OCI-LY7 (cell line): Measurements from ENCODE around the gene BCAS4. TPM values are rescaled to one million over a fixed set of nuclear protein-coding genes. Genes with fewer than 3 reads are reported as not detected.

Source experiments
- BruUV-seq: library from RNA; stranded (reverse); fragments of 400-500 nt; replicated peaks from 2 replicates; lab custom pipeline; 2021; lab: Mats Ljungman, UMichigan
- CTCF ChIA-PET: fragments of 300-600 bp; sonication (Branson Sonifier 250); formaldehyde crosslinking; loops from one replicate; lab custom pipeline; 2022; ENCODE audit warnings: antibody characterized with exemption; ENCODE audit not compliant: unreplicated experiment; lab: Charles Lee
- POLR2A ChIA-PET: fragments of 300-600 bp; sonication (Branson Sonifier 250); formaldehyde crosslinking; loops from one replicate; lab custom pipeline; 2022; ENCODE audit warnings: antibody characterized with exemption; lab: Charles Lee
- DNase-seq: peaks from one replicate; pipeline ENCODE4 v3.0.0-alpha.2; 2015; ENCODE audit warnings: low spot score
- H2AFZ ChIP-seq: fragments of 200-600 bp; sonication (generic), shearing (Covaris generic); 2 replicates; pipeline ENCODE4 v1.6.1; 2014; ENCODE audit warnings: mild to moderate bottlenecking, antibody characterized with exemption, low read length, moderate library complexity
- H3K27ac ChIP-seq: fragments of 200-600 bp; sonication (generic); 2 replicates; pipeline ENCODE4 v1.5.1; 2014; ENCODE audit warnings: mixed run types, low read depth, mild to moderate bottlenecking, moderate library complexity, low read length, inconsistent platforms; ENCODE audit not compliant: poor library complexity, severe bottlenecking
- H3K36me3 ChIP-seq: fragments of 200-600 bp; sonication (generic); 2 replicates; pipeline ENCODE4 v1.6.1; 2014; ENCODE audit warnings: mild to moderate bottlenecking, antibody characterized with exemption, low read length, moderate library complexity, mixed read lengths; ENCODE audit not compliant: insufficient read depth
- H3K4me1 ChIP-seq: fragments of 200-600 bp; sonication (generic); 2 replicates; pipeline ENCODE4 v1.5.1; 2014; ENCODE audit warnings: mild to moderate bottlenecking, low read length; ENCODE audit not compliant: insufficient read depth, poor library complexity, severe bottlenecking
- H3K4me2 ChIP-seq: fragments of 200-600 bp; sonication (generic); 2 replicates; pipeline ENCODE4 v1.6.1; 2014; ENCODE audit warnings: mild to moderate bottlenecking, low read length
- H3K4me3 ChIP-seq: fragments of 200-600 bp; sonication (generic); 2 replicates; pipeline ENCODE4 v1.5.1; 2014; ENCODE audit warnings: mild to moderate bottlenecking, low read depth, low read length; ENCODE audit not compliant: poor library complexity, severe bottlenecking
- H3K79me2 ChIP-seq: fragments of 200-600 bp; sonication (generic); 2 replicates; pipeline ENCODE4 v1.6.1; 2016; ENCODE audit warnings: low read depth, mild to moderate bottlenecking, low read length, moderate library complexity, mixed read lengths; ENCODE audit not compliant: insufficient read depth
- H3K9me2 ChIP-seq: fragments of 200-600 bp; sonication (generic); 2 replicates; pipeline ENCODE4 v1.6.1; 2016; ENCODE audit warnings: mild to moderate bottlenecking, low read length, mixed read lengths; ENCODE audit not compliant: insufficient read depth
- H3K9me3 ChIP-seq: fragments of 200-600 bp; sonication (generic); 2 replicates; pipeline ENCODE4 v1.6.1; 2014; ENCODE audit warnings: mild to moderate bottlenecking, mixed run types, low read length, mixed read lengths
- H4K20me1 ChIP-seq: fragments of 200-600 bp; sonication (generic); 2 replicates; pipeline ENCODE4 v1.6.1; 2014; ENCODE audit warnings: mild to moderate bottlenecking, antibody characterized with exemption, low read length, moderate library complexity, mixed read lengths; ENCODE audit not compliant: insufficient read depth
- EZH2phosphoT487 ChIP-seq: fragments of 200-600 bp; sonication (generic); IDR thresholded peaks from 2 replicates; pipeline ENCODE4 v1.6.1; 2018; ENCODE audit warnings: low read depth, borderline replicate concordance, mild to moderate bottlenecking, mixed run types, antibody characterized with exemption, low read length, moderate library complexity, mixed read lengths
- intact Hi-C: fragments of 100-400 bp; cut with micrococcal nuclease; formaldehyde crosslinking; loops from one replicate; pipeline ENCODE4 v1.10.0; 2022; ENCODE audit not compliant: unreplicated experiment
- total RNA-seq, 2 experiments: library from RNA; depleted of rRNA in 1 of 2; stranded (reverse); fragments of >200 nt in 1 of 2; shearing (Covaris generic) in 1 of 2; gene quantifications; 2 replicates each; pipeline ENCODE4 v1.2.3, GENCODE V29; 2014 to 2022
- TF ChIP-seq, protein P1 (sequence below): fragments of 200-600 bp; sonication (generic); conservative IDR thresholded peaks from 2 replicates; pipeline ENCODE4 v1.5.1; 2014; ENCODE audit warnings: mild to moderate bottlenecking, antibody characterized with exemption, low read length, moderate library complexity, mixed read lengths

Gene BCAS4
- total RNA-seq, 2 experiments from 2014 or later, result 173 to 181 TPM

DNA sequence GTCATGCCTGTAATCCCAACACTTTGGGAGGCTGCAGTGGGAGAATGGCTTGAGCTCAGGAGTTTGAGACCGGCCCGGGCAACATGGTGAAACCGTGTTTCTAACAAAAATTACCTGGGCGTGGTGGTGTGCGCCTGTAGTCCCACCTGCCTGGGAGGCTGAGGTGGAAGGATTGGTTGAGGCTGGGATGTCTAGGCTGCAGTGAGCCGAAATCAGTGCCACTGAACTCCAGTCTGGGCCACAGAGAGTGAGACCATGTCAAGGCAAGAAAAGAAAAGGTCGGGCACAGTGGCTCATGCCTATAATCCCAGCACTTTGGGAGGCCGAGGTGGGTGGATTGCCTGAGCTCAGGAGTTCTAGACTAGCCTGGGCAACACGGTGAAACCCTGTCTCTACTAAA is 8.2 kb upstream of the BCAS4 start:
- H3K36me3 ChIP-seq, result no peaks in the 10 kb centered on the region
- H3K27ac ChIP-seq, result no peak overlapping the region
- H3K4me3 ChIP-seq, result no peak overlapping the region
- peaks cover 24% of the 10 kb centered on the region for H3K4me1 ChIP-seq
- intact Hi-C loops, result loop anchor here (10.0 kb wide), 1 partner anchor 122 kb away; no protein-coding TSS in a partner anchor
- ChIA-PET POLR2A (no interaction called here), CTCF (interaction anchor here (0.6 kb wide), 1 partner anchor 109 kb away, joined by 3 read pairs; no protein-coding TSS in a partner anchor)
- H3K9me3 ChIP-seq, result no peaks in the 10 kb centered on the region
- DNase-seq, result no peak
- H2AFZ ChIP-seq, result no peak overlapping the region
- no peak overlapping the region for H3K4me2 ChIP-seq
- no peaks in the 10 kb centered on the region for H3K79me2 ChIP-seq
- H4K20me1 ChIP-seq, result no peaks in the 10 kb centered on the region
- no peaks in the 10 kb centered on the region for H3K9me2 ChIP-seq
- no peak for TF ChIP-seq EZH2phosphoT487
- TF ChIP-seq, protein P1, sequence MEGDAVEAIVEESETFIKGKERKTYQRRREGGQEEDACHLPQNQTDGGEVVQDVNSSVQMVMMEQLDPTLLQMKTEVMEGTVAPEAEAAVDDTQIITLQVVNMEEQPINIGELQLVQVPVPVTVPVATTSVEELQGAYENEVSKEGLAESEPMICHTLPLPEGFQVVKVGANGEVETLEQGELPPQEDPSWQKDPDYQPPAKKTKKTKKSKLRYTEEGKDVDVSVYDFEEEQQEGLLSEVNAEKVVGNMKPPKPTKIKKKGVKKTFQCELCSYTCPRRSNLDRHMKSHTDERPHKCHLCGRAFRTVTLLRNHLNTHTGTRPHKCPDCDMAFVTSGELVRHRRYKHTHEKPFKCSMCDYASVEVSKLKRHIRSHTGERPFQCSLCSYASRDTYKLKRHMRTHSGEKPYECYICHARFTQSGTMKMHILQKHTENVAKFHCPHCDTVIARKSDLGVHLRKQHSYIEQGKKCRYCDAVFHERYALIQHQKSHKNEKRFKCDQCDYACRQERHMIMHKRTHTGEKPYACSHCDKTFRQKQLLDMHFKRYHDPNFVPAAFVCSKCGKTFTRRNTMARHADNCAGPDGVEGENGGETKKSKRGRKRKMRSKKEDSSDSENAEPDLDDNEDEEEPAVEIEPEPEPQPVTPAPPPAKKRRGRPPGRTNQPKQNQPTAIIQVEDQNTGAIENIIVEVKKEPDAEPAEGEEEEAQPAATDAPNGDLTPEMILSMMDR, result no peak
- no TSS peak for BruUV-seq

DNA sequence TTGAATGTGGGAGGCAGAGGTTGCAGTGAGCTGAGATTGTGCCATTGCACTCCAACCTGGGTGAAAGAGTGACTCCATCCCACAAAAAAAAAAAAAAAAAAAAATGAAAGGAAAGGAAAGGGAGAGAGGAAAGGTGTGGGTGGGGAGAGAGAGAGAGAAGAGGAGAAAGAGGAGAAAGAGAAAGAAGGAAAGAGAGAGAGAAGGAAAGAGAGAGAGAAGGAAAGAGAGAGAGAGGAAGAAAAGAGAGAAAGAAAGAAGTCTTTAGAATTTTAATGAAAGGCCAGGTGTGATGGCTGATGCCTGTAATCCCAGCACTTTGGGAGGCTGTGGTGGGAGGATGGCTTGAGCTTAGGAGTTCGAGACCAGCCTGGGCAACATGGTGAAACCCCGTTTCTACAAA is 7.7 kb upstream of the BCAS4 start:
- Histone ChIP-seq H3K9me3 (no peaks in the 10 kb centered on the region), H3K4me2 (no peak overlapping the region), H3K36me3 (no peaks in the 10 kb centered on the region), H3K79me2 (no peaks in the 10 kb centered on the region), H3K4me1 (peaks cover 24% of the 10 kb centered on the region), H4K20me1 (no peaks in the 10 kb centered on the region), H2AFZ (no peak overlapping the region), H3K27ac (no peak overlapping the region), H3K9me2 (no peaks in the 10 kb centered on the region), H3K4me3 (no peak overlapping the region)
- POLR2A ChIA-PET, result no interaction called here
- no peak for DNase-seq
- TF ChIP-seq EZH2phosphoT487, result no peak
- TF ChIP-seq, protein P1, result no peak
- BruUV-seq, result no TSS peak
- intact Hi-C loops, result loop anchor here (10.0 kb wide), 1 partner anchor 122 kb away; no protein-coding TSS in a partner anchor
- CTCF ChIA-PET, result no interaction called here
